K562 (cell line): ENCODE measurements around the gene DMD. TPM values are rescaled to one million over a fixed set of nuclear protein-coding genes. Genes with fewer than 3 reads are reported as not detected.

Experiments used
- ATAC-seq: fragments of 200-7000 bp; cut with Tn5 transposase; 3 replicates; pipeline ENCODE4 v1.9.1; 2020; ENCODE audit warnings: moderate library complexity
- BruUV-seq: library from RNA; stranded (reverse); fragments of 400-500 nt; replicated peaks from 2 replicates; lab custom pipeline; 2021; lab: Mats Ljungman, UMichigan
- CTCF ChIA-PET: fragments of 300-600 bp; formaldehyde crosslinking; extraction: SDS; loops from one replicate; lab custom pipeline; 2021; ENCODE audit warnings: low intra/inter-chr PET ratio; lab: Yijun Ruan, JAX
- POLR2A ChIA-PET: fragments of 300-600, 350-650 bp; sonication (Branson Sonifier 250); formaldehyde crosslinking; extraction: SDS; loops from one replicate; lab custom pipeline; 2021; ENCODE audit warnings: antibody characterized with exemption, inconsistent platforms; lab: Yijun Ruan, JAX
- DNase-seq, 4 experiments: peaks; one replicate each; pipeline versions ENCODE4 v3.0.0 to v3.0.0-alpha.2; 2011 to 2018; ENCODE audit warnings: low spot score in 3 of 4, mixed read lengths in 3 of 4; ENCODE audit errors: extremely low read depth in 1 of 4
- FAIRE-seq: peaks from 2 replicates; lab custom pipeline; 2011; peaks lifted over from hg19 to GRCh38; lab: Jason Lieb, UNC
- H2AFZ ChIP-seq: 2 replicates; pipeline ENCODE4 v1.6.0; 2011; ENCODE audit warnings: low read depth, low read length, control low read depth, inconsistent platforms
- H3K27ac ChIP-seq: fragments of 200-600 bp; 3 replicates; pipeline ENCODE4 v1.8.0; 2011; ENCODE audit warnings: low read depth, mild to moderate bottlenecking, control low read depth, inconsistent platforms, low read length, moderate library complexity, mixed read lengths; ENCODE audit errors: extremely low read depth
- H3K27me3 ChIP-seq, 2 experiments: fragments of 300-600 bp in 1 of 2; 2 replicates in 1 of 2; 3 replicates in 1 of 2; pipeline versions ENCODE4 v1.6.0 to v1.8.0; 2011; ENCODE audit warnings: inconsistent platforms in 2 of 2, low read length in 2 of 2, mild to moderate bottlenecking in 1 of 2, mixed read lengths in 1 of 2, moderate library complexity in 1 of 2; ENCODE audit not compliant: control insufficient read depth in 2 of 2, insufficient read depth in 2 of 2
- H3K36me3 ChIP-seq: fragments of 300-600 bp; 3 replicates; pipeline ENCODE4 v1.8.0; 2011; ENCODE audit warnings: mild to moderate bottlenecking, low read length, inconsistent platforms; ENCODE audit not compliant: control insufficient read depth, insufficient read depth
- H3K4me1 ChIP-seq, 2 experiments: fragments of 200-600 bp in 1 of 2; replicated peaks in 1 of 2; 2 replicates in 1 of 2; 3 replicates in 1 of 2; pipeline versions ENCODE4 v1.5.1 to v1.8.0; 2011; ENCODE audit warnings: inconsistent platforms in 2 of 2, low read length in 2 of 2, mild to moderate bottlenecking in 1 of 2, mixed read lengths in 1 of 2, moderate library complexity in 1 of 2; ENCODE audit not compliant: control insufficient read depth in 2 of 2, insufficient read depth in 2 of 2
- H3K4me2 ChIP-seq: 2 replicates; pipeline ENCODE4 v1.6.1; 2011; ENCODE audit warnings: low read length, control low read depth, inconsistent platforms, mixed read lengths; ENCODE audit not compliant: insufficient read depth
- H3K4me3 ChIP-seq: fragments of 200-600 bp; sonication (generic), shearing (Covaris generic); 2 replicates; pipeline ENCODE4 v1.5.1; 2016; ENCODE audit warnings: control low read depth, inconsistent platforms
- H3K79me2 ChIP-seq: fragments of 200-600 bp; 3 replicates; pipeline ENCODE4 v1.8.0; 2011; ENCODE audit warnings: low read length, inconsistent platforms; ENCODE audit not compliant: control insufficient read depth, insufficient read depth
- H3K9ac ChIP-seq, 2 experiments: 2 replicates each; pipeline versions ENCODE4 v1.6.0 to v1.6.1; 2011; ENCODE audit warnings: low read depth in 2 of 2, low read length in 2 of 2, control low read depth in 1 of 2, inconsistent platforms in 1 of 2, mild to moderate bottlenecking in 1 of 2, mixed read lengths in 1 of 2; ENCODE audit not compliant: insufficient read depth in 1 of 2
- H3K9me1 ChIP-seq: one replicate; pipeline ENCODE4 v1.6.0; 2011; ENCODE audit warnings: inconsistent platforms, mild to moderate bottlenecking, low read length, moderate library complexity; ENCODE audit not compliant: control insufficient read depth, insufficient read depth
- H3K9me3 ChIP-seq: replicated peaks from 2 replicates; pipeline ENCODE4 v1.5.1; 2011; ENCODE audit warnings: low read depth, low read length, inconsistent platforms; ENCODE audit not compliant: control insufficient read depth, insufficient read depth
- H4K20me1 ChIP-seq: replicated peaks from 2 replicates; pipeline ENCODE4 v1.6.1; 2011; ENCODE audit warnings: low read length, inconsistent platforms, mixed read lengths; ENCODE audit not compliant: control insufficient read depth, insufficient read depth
- CSDE1 ChIP-seq, 2 experiments: fragments of 450-650 bp; IDR thresholded peaks; 2 replicates each; pipeline ENCODE4 v1.6.1; 2016; ENCODE audit warnings: mild to moderate bottlenecking in 1 of 2
- CUX1 ChIP-seq: fragments of 200-800 bp; sonication (Bioruptor generic); IDR thresholded peaks from 2 replicates; pipeline ENCODE4 v1.6.1; 2016; ENCODE audit warnings: missing genetic modification characterization, missing compliant biosample characterization
- EP300 ChIP-seq: IDR thresholded peaks from 2 replicates; pipeline ENCODE4 v1.6.1; 2012; ENCODE audit warnings: low read length, improper control_type of control experiment
- GMEB1 ChIP-seq: fragments of 250-450 bp; sonication (Bioruptor Pico); IDR thresholded peaks from 2 replicates; pipeline ENCODE4 v1.4.0; 2020; ENCODE audit warnings: mild to moderate bottlenecking
- HDAC1 ChIP-seq, 2 experiments: fragments of 450-650 bp; IDR thresholded peaks; 2 replicates each; pipeline ENCODE4 v1.6.1; 2016 to 2017; ENCODE audit warnings: inconsistent platforms in 1 of 2, mild to moderate bottlenecking in 1 of 2, moderate library complexity in 1 of 2
- HINFP ChIP-seq: fragments of 450-650 bp; conservative IDR thresholded peaks from 2 replicates; pipeline ENCODE4 v1.6.1; 2016; ENCODE audit warnings: missing genetic modification characterization, low read depth, mild to moderate bottlenecking, control low read depth, missing compliant biosample characterization
- KLF13 ChIP-seq: fragments of 450-650 bp; IDR thresholded peaks from 2 replicates; pipeline ENCODE4 v1.6.1; 2016; ENCODE audit warnings: missing genetic modification characterization, low read depth, mild to moderate bottlenecking, missing compliant biosample characterization, moderate library complexity, borderline replicate concordance
- MCM2 ChIP-seq: fragments of 450-650 bp; IDR thresholded peaks from 2 replicates; pipeline ENCODE4 v1.6.1; 2017; ENCODE audit warnings: low read depth, mild to moderate bottlenecking
- ZBTB49 ChIP-seq: sonication (generic); formaldehyde crosslinking; IDR thresholded peaks from 2 replicates; pipeline ENCODE4 v1.8.0; 2022; ENCODE audit warnings: missing genetic modification reagents, mild to moderate bottlenecking, borderline replicate concordance
- ZBTB7A ChIP-seq: IDR thresholded peaks from 2 replicates; pipeline ENCODE4 v1.6.1; 2011; ENCODE audit warnings: low read depth, mild to moderate bottlenecking, low read length, moderate library complexity, borderline replicate concordance; ENCODE audit not compliant: control insufficient read depth
- WGBS: fragments of 100-300 bp; shearing (Covaris generic); methylation state at CpG from one replicate; pipeline ENCODE4 v1.1.6; 2016; ENCODE audit warnings: low coverage, mixed read lengths; ENCODE audit not compliant: insufficient coverage; ENCODE audit errors: missing lambda C conversion rate; 5-methylcytosine and 5-hydroxymethylcytosine counted together
- in situ Hi-C: fragments of 300-500 bp; cut with MboI; formaldehyde crosslinking; loops from 4 replicates; pipeline ENCODE4 v1.15.0; 2018; ENCODE audit warnings: inconsistent platforms, mixed read lengths
- intact Hi-C: fragments of 100-400 bp; cut with micrococcal nuclease; formaldehyde crosslinking; loops from 2 replicates; pipeline ENCODE4 v1.14.2; 2022
- polyA plus RNA-seq, 8 experiments: library from polyadenylated mRNA; depleted of rRNA in 4 of 8; stranded (reverse) in 5 of 8; unstranded in 3 of 8; fragments of >200 nt; fragmentation: Nextera tagmentation in 2 of 8; fragmentation: Illumina TruSeq in 1 of 8; extraction: Ambion mirVana in 2 of 8; extraction: Trizol in 1 of 8; gene quantifications; 2 replicates each; pipeline versions ENCODE4 v1.2.1 to v1.2.3, GENCODE V29; 2011 to 2014; ENCODE audit warnings: inconsistent platforms in 1 of 8, missing spikeins in 1 of 8
- total RNA-seq, 7 experiments: library from RNA; depleted of rRNA in 6 of 7; stranded (reverse); fragments of >200 nt in 6 of 7; fragmentation: Illumina TruSeq in 2 of 7; extraction: Trizol in 2 of 7; gene quantifications; 2 replicates each; pipeline versions ENCODE4 v1.2.1 to v1.2.3, GENCODE V29; 2011 to 2021; ENCODE audit warnings: low replicate concordance in 1 of 7

The DMD gene
- total and polyA plus RNA-seq, 9 of the 15 experiments (the other 6 are each of a cell fraction or from before 2014, with no cell fraction given): 3.8 to 20.4 (median 11.4) TPM

- ChIA-PET POLR2A (no interaction called here), CTCF (no interaction called here)
- Histone ChIP-seq H3K9ac (no peak overlapping the region), H3K4me1 (no peaks in the 10 kb centered on the region), H3K36me3 (no peaks in the 10 kb centered on the region), H3K27me3 (no peaks in the 10 kb centered on the region), H3K4me3 (no peak overlapping the region), H3K9me1 (no peaks in the 10 kb centered on the region), H3K9me3 (no peaks in the 10 kb centered on the region), H3K79me2 (no peaks in the 10 kb centered on the region), H4K20me1 (no peaks in the 10 kb centered on the region), H3K27ac (no peak overlapping the region), H3K4me2 (no peak overlapping the region), H2AFZ (no peak overlapping the region)
- FAIRE-seq (no peak), DNase-seq (no peak), ATAC-seq (no peak)
- WGBS: 48% methylated on average over 6 of the region's 6 CpGs
- intact Hi-C loops (no loop called here), in situ Hi-C loops (no loop called here)
- no TSS peak for BruUV-seq
- TF ChIP-seq MCM2 (no peak), EP300 (no peak), CUX1 (CRISPR knock-in tag) (no peak), HINFP (no peak), HDAC1 (IDR thresholded peaks at IDR 0.05) (no peak), GMEB1 (no peak), ZBTB7A (no peak), CSDE1 (IDR thresholded peaks at IDR 0.05) (no peak), ZBTB49 (no peak), KLF13 (tag) (no peak)
These were observed 2033.1 kb downstream of the DMD start for GRCh38 chrX:31178064-31178768.
